Measurements from ENCODE around the gene MTERF1.
"Not testable (repeated sequence)": the region's sequence is repeated elsewhere in the genome, so short reads cannot be mapped to it uniquely, and the experiment has no call there.

MTERF1 gene

GRCh38 chr7:91883676-91884362 is 3.3 kb upstream of the MTERF1 start:
- DNase-seq (ENCODE audit: low read depth in 2 of 2), result no peak

DNA sequence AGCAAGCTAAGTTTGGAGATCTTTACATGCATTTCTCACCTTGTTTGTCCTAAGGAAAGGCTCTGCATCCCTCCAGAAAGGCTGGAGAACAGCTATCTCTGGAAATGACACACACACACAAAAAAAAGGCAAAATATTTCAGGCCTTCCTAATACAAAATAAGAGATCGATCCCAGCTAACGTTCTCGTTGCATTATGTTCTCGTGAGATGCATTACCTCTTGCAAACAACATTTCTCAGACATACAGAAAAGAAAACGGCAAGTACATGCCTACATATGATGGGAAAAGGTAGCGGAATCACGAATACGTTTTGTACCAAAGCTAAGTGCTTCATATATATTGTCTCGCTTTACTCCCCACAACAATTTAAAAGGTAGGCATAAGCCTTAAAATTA is 488 bp downstream of the MTERF1 start:
- no peak for DNase-seq (ENCODE audit: low read depth in 2 of 2)

DNA sequence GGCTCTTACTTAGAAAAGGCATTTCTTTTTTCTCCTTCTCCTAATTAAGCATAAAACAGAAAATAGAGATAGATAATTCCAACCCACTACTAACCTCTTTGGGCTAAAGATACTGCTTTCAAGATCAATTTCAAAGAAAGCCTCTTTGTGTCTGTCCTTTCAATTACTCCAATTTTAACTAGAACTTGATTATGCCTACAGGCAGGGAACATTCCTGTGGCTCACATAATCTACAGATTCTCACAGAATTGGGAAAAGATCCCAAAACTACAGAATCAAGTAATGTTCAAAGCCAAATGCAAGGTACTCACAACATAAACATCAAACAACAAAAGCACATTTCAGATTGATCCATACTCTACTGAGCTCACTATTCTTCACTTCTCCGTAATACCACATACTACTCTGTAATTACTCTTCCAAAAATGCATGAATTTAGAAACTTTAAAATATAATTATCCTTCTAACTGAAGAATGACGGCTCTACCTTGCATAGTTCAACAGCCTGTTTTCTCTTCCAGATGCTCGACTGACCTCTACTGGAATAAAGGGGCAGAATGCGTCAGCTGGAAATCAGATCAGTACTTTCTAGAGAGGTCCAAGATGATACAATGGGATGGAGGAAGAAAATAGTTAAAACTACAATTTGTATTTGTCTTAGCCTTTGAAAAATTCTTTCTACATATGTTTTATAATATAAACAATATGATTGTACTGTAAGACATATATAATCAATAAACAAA is 3.9 kb downstream of the MTERF1 start:
- no peak for DNase-seq (ENCODE audit: low read depth in 2 of 2)

DNA sequence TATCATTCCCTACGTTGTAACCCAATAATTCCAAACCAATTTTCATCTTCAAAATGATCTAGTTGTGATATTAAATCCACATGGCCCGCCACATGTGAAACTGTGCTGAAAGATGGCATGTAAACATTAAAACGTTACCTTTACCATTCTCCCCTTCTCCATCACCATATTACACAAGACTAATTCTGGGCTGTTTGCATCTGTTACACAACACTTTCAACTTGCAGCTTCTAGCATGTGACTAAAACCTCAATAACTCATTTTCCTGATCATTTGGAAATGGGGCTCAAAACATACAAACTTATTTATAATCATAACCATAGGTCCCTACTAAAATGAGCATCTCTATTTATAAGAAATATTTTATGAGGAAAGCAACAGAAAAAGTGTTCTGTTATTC is 4.7 kb downstream of the MTERF1 start:
- DNase-seq (ENCODE audit: low read depth in 2 of 2), result no peak

DNA sequence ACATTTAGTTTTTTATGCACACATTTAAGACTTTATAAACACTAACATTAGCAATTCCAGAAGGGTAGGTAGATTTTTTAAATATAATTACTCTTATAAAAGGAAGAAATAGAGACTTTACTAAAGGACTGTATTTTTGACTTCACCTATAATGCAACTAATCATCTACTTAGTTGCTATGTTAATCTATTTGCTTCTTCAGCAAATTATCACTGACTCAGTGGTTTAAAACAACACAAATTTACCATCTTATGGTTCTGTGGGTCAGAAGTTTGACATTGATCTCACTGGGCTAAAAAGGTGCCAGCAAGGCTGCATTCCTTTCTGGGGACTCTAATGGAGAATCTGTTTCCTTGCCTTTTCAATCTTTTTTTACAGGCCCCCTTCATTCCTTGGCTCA is 7.6 kb downstream of the MTERF1 start:
- no peak for DNase-seq (ENCODE audit: low read depth in 2 of 2)

DNA sequence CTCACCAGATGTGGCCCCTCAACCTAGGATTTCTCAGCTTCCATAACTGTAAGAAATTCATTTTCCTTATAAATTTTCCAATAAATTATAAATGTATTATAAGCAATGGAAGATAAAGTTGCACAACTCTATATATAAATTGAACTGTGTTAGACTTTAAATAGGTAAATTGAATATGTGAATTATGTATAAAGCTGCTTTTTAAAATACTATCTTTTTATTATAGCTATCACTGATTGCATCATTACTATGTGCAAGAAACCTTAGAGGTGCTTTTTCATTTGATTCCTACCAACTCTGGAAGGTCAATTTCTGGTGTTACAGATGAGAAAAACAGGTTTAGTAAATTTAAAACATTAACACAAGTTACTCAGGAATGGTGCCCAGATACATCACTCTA is 8.4 kb downstream of the MTERF1 start:
- no peak for DNase-seq (ENCODE audit: low read depth in 2 of 2)

GRCh38 chr7:91869661-91870060 is 10.8 kb downstream of the MTERF1 start:
- no peak for DNase-seq (ENCODE audit: low read depth in 2 of 2)

DNA sequence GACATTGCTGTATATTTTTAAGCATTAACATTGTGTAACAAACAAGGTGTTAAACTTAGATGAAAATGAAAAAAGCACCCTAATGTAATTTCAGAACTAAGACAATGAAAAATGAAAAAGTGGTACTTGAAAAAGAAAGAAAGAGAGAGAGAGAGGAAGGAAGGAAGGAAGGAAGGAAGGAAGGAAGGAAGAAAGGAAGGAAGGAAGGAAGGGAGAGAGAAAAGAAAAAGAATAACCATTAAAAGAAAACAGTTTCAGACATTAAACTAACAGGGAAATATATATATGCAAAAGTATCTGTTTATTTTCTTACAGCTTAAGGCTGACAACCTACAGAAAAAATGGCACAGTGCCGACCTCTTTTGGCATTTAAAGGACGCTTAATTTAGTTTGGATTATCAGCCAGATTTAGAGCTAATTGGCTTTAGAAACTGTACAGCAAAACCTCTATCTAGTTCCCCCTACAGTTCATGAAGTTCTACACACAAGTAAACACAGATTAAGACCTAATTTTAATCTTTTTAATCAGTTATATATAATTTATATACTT is 13.8 kb downstream of the MTERF1 start:
- no peak for DNase-seq (ENCODE audit: low read depth in 2 of 2)

GRCh38 chr7:91865511-91865910 is 15.0 kb downstream of the MTERF1 start:
- no peak for DNase-seq (ENCODE audit: low read depth in 2 of 2)

DNA sequence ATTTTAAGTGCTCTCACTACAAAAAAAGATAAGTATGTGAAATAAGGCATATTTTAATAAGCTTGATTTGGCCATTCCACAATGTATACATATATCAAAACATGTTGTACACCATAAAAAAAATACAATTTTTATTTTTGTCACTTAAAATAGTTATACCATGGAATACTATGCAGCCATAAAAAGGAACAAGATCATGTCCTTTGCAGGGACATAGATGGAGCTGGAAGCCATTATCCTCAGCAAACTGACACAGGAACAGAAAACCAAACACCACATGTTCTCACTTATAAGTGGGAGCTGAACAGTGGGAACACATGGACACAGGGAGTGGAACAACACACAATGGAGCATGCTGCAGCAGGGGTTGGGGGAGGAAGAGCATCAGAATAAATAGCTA is 15.9 kb downstream of the MTERF1 start:
- DNase-seq (ENCODE audit: low read depth in 2 of 2), result not testable (repeated sequence)

- no peak for DNase-seq (ENCODE audit: low read depth in 2 of 2)
Observed at GRCh38 chr7:91864070-91864469, 16.4 kb downstream of the MTERF1 start.

- no peak for DNase-seq (ENCODE audit: low read depth in 2 of 2)
Observed at GRCh38 chr7:91852263-91852741, 28.2 kb downstream of the MTERF1 start.

GRCh38 chr7:91850455-91850854 is 30.0 kb downstream of the MTERF1 start:
- no peak for DNase-seq (ENCODE audit: low read depth in 2 of 2)

- no peak for DNase-seq (ENCODE audit: low read depth in 2 of 2)
Observed at GRCh38 chr7:91847876-91848588, 32.5 kb downstream of the MTERF1 start.

GRCh38 chr7:91847231-91847630 is 33.3 kb downstream of the MTERF1 start:
- no peak for DNase-seq (ENCODE audit: low read depth in 2 of 2)

GRCh38 chr7:91846436-91846835 is 34.1 kb downstream of the MTERF1 start:
- DNase-seq (ENCODE audit: low read depth in 2 of 2), result no peak

DNA sequence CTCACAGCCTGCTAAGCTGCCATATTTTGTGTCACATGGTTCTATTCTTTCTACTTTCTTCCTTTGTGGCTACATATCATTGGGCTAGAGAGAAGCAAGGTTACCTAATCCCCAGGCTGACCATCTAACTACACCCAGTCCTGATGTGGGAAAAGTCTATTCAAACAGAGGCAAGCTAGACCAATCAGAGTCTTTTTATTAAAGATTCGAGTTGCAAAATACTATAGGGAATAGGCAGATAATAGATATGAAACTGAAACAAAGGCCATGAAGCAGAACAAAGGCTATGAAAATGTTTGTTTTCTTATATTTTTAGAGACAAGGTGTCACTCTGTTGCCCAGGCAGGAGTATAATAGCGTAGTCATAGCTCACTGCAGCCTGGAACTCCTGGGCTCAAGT is 36.7 kb downstream of the MTERF1 start:
- no peak for DNase-seq (ENCODE audit: low read depth in 2 of 2)

GRCh38 chr7:91838439-91838838 is 42.1 kb downstream of the MTERF1 start:
- no peak for DNase-seq (ENCODE audit: low read depth in 2 of 2)

DNA sequence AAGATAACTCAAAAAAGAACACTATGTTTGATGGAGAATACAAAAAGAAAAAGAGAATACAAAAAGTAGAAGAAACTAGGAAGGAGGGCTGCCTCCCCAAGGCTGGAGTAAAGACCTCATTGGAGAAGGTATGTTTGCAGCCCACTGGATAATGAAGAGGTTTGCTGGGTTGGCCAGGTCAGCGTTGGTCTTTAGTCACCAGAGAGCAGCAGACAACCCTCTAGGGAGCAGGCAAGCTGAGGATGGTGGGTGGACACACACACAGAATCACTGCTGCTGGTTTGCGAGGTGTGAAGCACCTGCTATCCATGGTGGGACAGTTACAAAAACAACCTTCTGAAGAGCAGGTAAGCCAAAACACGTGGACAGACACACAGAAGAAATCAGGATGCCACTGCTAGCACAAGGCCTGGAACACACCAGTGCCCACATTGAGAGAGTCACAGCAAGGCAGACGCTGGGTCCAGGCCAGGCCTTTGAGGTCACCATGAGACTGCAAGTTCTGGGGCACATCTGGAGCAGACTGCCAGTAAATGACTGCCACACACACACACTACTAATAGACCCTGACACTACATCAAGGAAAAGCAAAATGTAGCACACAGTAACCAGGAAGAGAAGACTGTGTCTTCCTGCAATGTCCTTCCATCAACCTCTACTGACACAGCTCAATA is 43.0 kb downstream of the MTERF1 start:
- no peak for DNase-seq (ENCODE audit: low read depth in 2 of 2)

GRCh38 chr7:91835826-91836368 is 44.6 kb downstream of the MTERF1 start:
- DNase-seq (ENCODE audit: low read depth in 2 of 2), result no peak

DNA sequence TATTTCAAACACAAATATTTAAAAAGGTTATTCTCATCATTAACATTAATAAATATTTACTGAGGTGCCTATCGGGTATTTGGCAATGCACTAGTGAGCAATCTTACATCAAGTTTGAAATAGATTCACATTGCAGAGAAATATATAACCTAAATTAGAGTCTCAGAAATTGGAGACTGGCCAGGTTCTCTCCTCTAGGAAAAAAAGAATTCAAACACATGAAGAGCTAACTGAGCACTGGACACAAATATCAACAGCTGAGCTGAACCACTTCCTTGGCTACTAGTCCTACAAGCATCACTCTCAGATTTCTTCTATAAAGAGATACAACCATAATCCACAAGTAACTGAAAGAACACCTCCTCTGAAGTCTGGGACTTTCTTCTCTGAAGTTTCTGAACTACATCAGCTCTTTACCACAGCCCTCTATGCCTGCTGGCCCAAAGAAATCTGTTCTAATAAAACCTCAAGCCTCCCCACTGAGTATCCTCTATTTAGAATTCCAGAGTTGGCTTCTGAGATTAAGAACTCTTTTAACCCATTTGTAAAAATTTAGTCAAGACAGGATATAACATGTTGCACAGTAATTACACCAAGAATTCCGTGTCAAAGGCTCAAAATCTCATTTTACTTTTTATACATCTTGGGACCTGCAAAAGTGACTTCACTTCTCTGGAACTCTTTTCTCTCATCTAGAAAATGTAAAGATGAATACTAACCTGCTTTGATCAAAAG is 45.2 kb downstream of the MTERF1 start:
- DNase-seq (ENCODE audit: low read depth in 2 of 2), result no peak
